HepG2 (cell line): ENCODE results near the gene SLC5A6. TPM values are rescaled to one million over a fixed set of nuclear protein-coding genes. Genes with fewer than 3 reads are reported as not detected.

Experiments used
- ATAC-seq: fragments of 200-7000 bp; cut with Tn5 transposase; 3 replicates; pipeline ENCODE4 v1.9.1; 2020; ENCODE audit warnings: mild to moderate bottlenecking, moderate library complexity
- BruUV-seq: library from RNA; stranded (reverse); fragments of 400-500 nt; replicated peaks from 2 replicates; lab custom pipeline; 2021; lab: Mats Ljungman, UMichigan
- CTCF ChIA-PET: fragments of 300-600 bp; formaldehyde crosslinking; extraction: SDS; loops from one replicate; lab custom pipeline; 2021; ENCODE audit warnings: low total read pairs, inconsistent platforms, low intra/inter-chr PET ratio; lab: Yijun Ruan, JAX
- POLR2A ChIA-PET: fragments of 350-600 bp; sonication (Branson Sonifier 250); formaldehyde crosslinking; loops from one replicate; lab custom pipeline; 2020; ENCODE audit warnings: antibody characterized with exemption, inconsistent platforms; lab: Yijun Ruan, JAX
- DNase-seq: peaks from one replicate; pipeline ENCODE4 v3.0.0-alpha.2; 2015; ENCODE audit warnings: low spot score
- FAIRE-seq: peaks from 3 replicates; lab custom pipeline; 2011; peaks lifted over from hg19 to GRCh38; lab: Jason Lieb, UNC
- H2AFZ ChIP-seq: one replicate; pipeline ENCODE4 v1.6.1; 2011; ENCODE audit warnings: low read length, inconsistent platforms
- H3K27ac ChIP-seq: fragments of 300-600 bp; 3 replicates; pipeline ENCODE4 v1.8.0; 2011; ENCODE audit warnings: mixed run types, mild to moderate bottlenecking, mixed read lengths, low read length, inconsistent platforms; ENCODE audit not compliant: insufficient read depth; ENCODE audit errors: extremely low read length
- H3K27me3 ChIP-seq, 2 experiments: fragments of 200-600 bp in 1 of 2; 2 replicates in 1 of 2; 3 replicates in 1 of 2; pipeline versions ENCODE4 v1.6.0 to v1.8.0; 2011; ENCODE audit warnings: low read length in 2 of 2, mild to moderate bottlenecking in 2 of 2, moderate library complexity in 2 of 2, inconsistent platforms in 1 of 2; ENCODE audit not compliant: insufficient read depth in 2 of 2, control insufficient read depth in 1 of 2
- H3K36me3 ChIP-seq, 2 experiments: fragments of 200-600 bp in 1 of 2; replicated peaks in 1 of 2; 2 replicates in 1 of 2; 3 replicates in 1 of 2; pipeline versions ENCODE4 v1.5.1 to v1.8.0; 2011; ENCODE audit warnings: low read length in 2 of 2, inconsistent platforms in 1 of 2; ENCODE audit not compliant: insufficient read depth in 2 of 2, control insufficient read depth in 1 of 2
- H3K4me1 ChIP-seq: 2 replicates; pipeline ENCODE4 v1.5.1; 2012; ENCODE audit warnings: low read length, inconsistent platforms; ENCODE audit not compliant: insufficient read depth
- H3K4me2 ChIP-seq: 2 replicates; pipeline ENCODE4 v1.6.0; 2011; ENCODE audit warnings: low read depth, low read length, inconsistent platforms
- H3K4me3 ChIP-seq, 3 experiments: fragments of 200-600 bp in 1 of 3; sonication (generic), shearing (Covaris generic) in 1 of 3; replicated peaks in 1 of 3; 2 replicates each; pipeline ENCODE4 v1.5.1; 2011 to 2016; ENCODE audit warnings: low read length in 3 of 3, inconsistent platforms in 2 of 3, low read depth in 2 of 3, mild to moderate bottlenecking in 2 of 3, control low read depth in 1 of 3, mixed read lengths in 1 of 3; ENCODE audit not compliant: insufficient read depth in 1 of 3
- H3K79me2 ChIP-seq: one replicate; pipeline ENCODE4 v1.6.1; 2011; ENCODE audit warnings: low read length, inconsistent platforms; ENCODE audit not compliant: insufficient read depth
- H3K9ac ChIP-seq: 2 replicates; pipeline ENCODE4 v1.6.0; 2011; ENCODE audit warnings: mild to moderate bottlenecking, low read depth, low read length, inconsistent platforms; ENCODE audit not compliant: insufficient read depth
- H3K9me3 ChIP-seq: 2 replicates; pipeline ENCODE4 v1.5.1; 2012; ENCODE audit warnings: mild to moderate bottlenecking, low read length
- H4K20me1 ChIP-seq: 2 replicates; pipeline ENCODE4 v1.6.0; 2011; ENCODE audit warnings: inconsistent platforms, mild to moderate bottlenecking, low read length, moderate library complexity; ENCODE audit not compliant: insufficient read depth
- ARNT ChIP-seq: fragments of 450-650 bp; IDR thresholded peaks from 2 replicates; pipeline ENCODE4 v1.6.1; 2017
- BORCS8-MEF2B ChIP-seq: sonication (generic); formaldehyde crosslinking; IDR thresholded peaks from 2 replicates; pipeline ENCODE4 v1.8.0; 2022; ENCODE audit warnings: mild to moderate bottlenecking, missing genetic modification reagents
- FOSL1 ChIP-seq: sonication (generic); formaldehyde crosslinking; IDR thresholded peaks from 2 replicates; pipeline ENCODE4 v1.9.0; 2021; ENCODE audit warnings: missing genetic modification reagents, borderline replicate concordance
- FOXP4 ChIP-seq: sonication (generic); formaldehyde crosslinking; IDR thresholded peaks from 2 replicates; pipeline ENCODE4 v1.4.0; 2020; ENCODE audit warnings: missing genetic modification reagents
- HOXA5 ChIP-seq: sonication (generic); formaldehyde crosslinking; IDR thresholded peaks from 2 replicates; pipeline ENCODE4 v1.4.0; 2020; ENCODE audit warnings: missing genetic modification reagents
- LCORL ChIP-seq, 2 experiments: fragments of 450-650 bp in 1 of 2; sonication (generic) in 1 of 2; formaldehyde crosslinking in 1 of 2; IDR thresholded peaks; 2 replicates each; pipeline versions ENCODE4 v1.5.0 to v1.6.1; 2017 to 2020; ENCODE audit warnings: antibody characterized with exemption in 1 of 2, missing genetic modification reagents in 1 of 2
- RARG ChIP-seq: sonication (generic); formaldehyde crosslinking; IDR thresholded peaks from 2 replicates; pipeline ENCODE4 v1.4.0; 2020; ENCODE audit warnings: low read depth, mild to moderate bottlenecking, missing genetic modification reagents
- SMARCE1 ChIP-seq: fragments of 450-650 bp; IDR thresholded peaks from 2 replicates; pipeline ENCODE4 v1.6.1; 2017; ENCODE audit warnings: borderline replicate concordance
- SMYD3 ChIP-seq: sonication (generic); formaldehyde crosslinking; IDR thresholded peaks from 2 replicates; pipeline ENCODE4 v1.8.1; 2023; ENCODE audit warnings: mild to moderate bottlenecking, missing genetic modification reagents
- ZBTB8A ChIP-seq: sonication (generic); formaldehyde crosslinking; IDR thresholded peaks from 2 replicates; pipeline ENCODE4 v1.4.0; 2020; ENCODE audit warnings: mild to moderate bottlenecking, low read depth, missing genetic modification reagents, borderline replicate concordance
- ZNF10 ChIP-seq: sonication (generic); formaldehyde crosslinking; IDR thresholded peaks from 2 replicates; pipeline ENCODE4 v1.4.0; 2020; ENCODE audit warnings: mild to moderate bottlenecking, low read depth, missing genetic modification reagents, borderline replicate concordance
- ZNF460 ChIP-seq: sonication (generic); formaldehyde crosslinking; IDR thresholded peaks from 2 replicates; pipeline ENCODE4 v1.5.1; 2020; ENCODE audit warnings: missing genetic modification reagents, mild to moderate bottlenecking, borderline replicate concordance
- ZNF512 ChIP-seq: sonication (generic); formaldehyde crosslinking; IDR thresholded peaks from 2 replicates; pipeline ENCODE4 v1.4.0; 2020; ENCODE audit warnings: mild to moderate bottlenecking, missing genetic modification reagents
- WGBS: methylation state at CpG from one replicate; pipeline ENCODE4 v1.1.6; 2017; ENCODE audit warnings: low lambda C conversion rate; 5-methylcytosine and 5-hydroxymethylcytosine counted together
- in situ Hi-C: cut with HindIII; loops from 2 replicates; pipeline ENCODE4 v1.10.0; 2017; ENCODE audit warnings: low pct_unique_long_range_greater_than_20kb; ENCODE audit not compliant: extremely low pct_ligation_motif_present
- intact Hi-C: fragments of 100-400 bp; cut with micrococcal nuclease; formaldehyde crosslinking; loops from one replicate; pipeline ENCODE4 v1.10.0; 2022; ENCODE audit not compliant: unreplicated experiment
- polyA plus RNA-seq, 8 experiments: library from polyadenylated mRNA; depleted of rRNA in 3 of 8; stranded (reverse) in 7 of 8; unstranded in 1 of 8; fragments of >200 nt; fragmentation: Illumina TruSeq in 4 of 8; extraction: Trizol in 4 of 8; gene quantifications; 2 replicates each; pipeline versions ENCODE4 v1.2.1 to v1.2.3, GENCODE V29; 2011 to 2016; ENCODE audit warnings: low read depth in 4 of 8, missing spikeins in 1 of 8, mixed read lengths in 1 of 8; ENCODE audit not compliant: insufficient read depth in 1 of 8
- total RNA-seq, 5 experiments: library from RNA; depleted of rRNA; stranded (reverse); fragments of >200 nt; fragmentation: Illumina TruSeq; extraction: Trizol; gene quantifications; 2 replicates each; pipeline ENCODE4 v1.2.3, GENCODE V29; 2016; ENCODE audit warnings: low read depth in 1 of 5

SLC5A6 gene
- total and polyA plus RNA-seq, 2 of the 13 experiments (the other 11 are each of a cell fraction or from before 2014, with no cell fraction given): 135 to 417 TPM

- Histone ChIP-seq H3K4me3 (no peak overlapping the region), H4K20me1 (no peaks in the 10 kb centered on the region), H3K4me1 (peaks cover 79% of the 10 kb centered on the region), H3K79me2 (no peaks in the 10 kb centered on the region), H3K27me3 (no peaks in the 10 kb centered on the region), H3K9ac (peak overlapping the region; percentile 37), H3K36me3 (no peaks in the 10 kb centered on the region; a peak in 1 of 5 replicates), H3K4me2 (no peak overlapping the region), H3K9me3 (no peaks in the 10 kb centered on the region), H2AFZ (no peak overlapping the region)
- no peak for DNase-seq
- CTCF ChIA-PET: interaction anchor here (0.8 kb wide), 1 partner anchor 21 kb away, joined by 5 read pairs; no protein-coding TSS in a partner anchor
- 98% methylated on average over 6 of the region's 6 CpGs for WGBS
- no TSS peak for BruUV-seq
- TF ChIP-seq ZNF10 (CRISPR knock-in tag) (no peak), FOXP4 (CRISPR knock-in tag) (no peak), ZBTB8A (CRISPR knock-in tag) (no peak), BORCS8-MEF2B (CRISPR knock-in tag) (0 out of 2 replicates have a peak, but pooled peaks have one; percentile 11), RARG (peak; percentile 2; the same call in 1 of the 2 replicates), SMARCE1 (no peak), LCORL (IDR thresholded peaks at IDR 0.05) (no peak), LCORL (CRISPR knock-in tag; IDR thresholded peaks at IDR 0.05) (no peak), SMYD3 (CRISPR knock-in tag) (no peak), FOSL1 (CRISPR knock-in tag) (no peak), ZNF460 (CRISPR knock-in tag) (peak; percentile 72; the same call in 1 of the 2 replicates), ZNF512 (no peak), ARNT (no peak), HOXA5 (CRISPR knock-in tag) (0 out of 2 replicates have a peak, but pooled peaks have one; percentile 9)
- TF ChIP-seq, all 625 proteins: peak for 4
- POLR2A ChIA-PET: interaction anchor here (1.4 to 1.8 kb wide), 3 partner anchors 7 to 77 kb away, joined by 4 to 6 read pairs (median 4); no protein-coding TSS in a partner anchor
- peak overlapping the region; percentile 71 for H3K27ac ChIP-seq
- ATAC-seq (no peak), FAIRE-seq (no peak)
- intact Hi-C loops (loop anchor here (1.0 to 2.0 kb wide), 2 partner anchors 18 to 21 kb away; no protein-coding TSS in a partner anchor), in situ Hi-C loops (no loop called here)
These were observed 41.3 kb downstream of the SLC5A6 start for GRCh38 chr2:27170581-27171337.
